GM18526 (cell line): ENCODE data around the gene SERPINA6.

Experiments
- POLR2A ChIP-seq: IDR thresholded peaks from 3 replicates; pipeline ENCODE4 v1.6.1; 2011; ENCODE audit not compliant: insufficient read length; ENCODE audit errors: extremely low read depth

SERPINA6 gene

DNA sequence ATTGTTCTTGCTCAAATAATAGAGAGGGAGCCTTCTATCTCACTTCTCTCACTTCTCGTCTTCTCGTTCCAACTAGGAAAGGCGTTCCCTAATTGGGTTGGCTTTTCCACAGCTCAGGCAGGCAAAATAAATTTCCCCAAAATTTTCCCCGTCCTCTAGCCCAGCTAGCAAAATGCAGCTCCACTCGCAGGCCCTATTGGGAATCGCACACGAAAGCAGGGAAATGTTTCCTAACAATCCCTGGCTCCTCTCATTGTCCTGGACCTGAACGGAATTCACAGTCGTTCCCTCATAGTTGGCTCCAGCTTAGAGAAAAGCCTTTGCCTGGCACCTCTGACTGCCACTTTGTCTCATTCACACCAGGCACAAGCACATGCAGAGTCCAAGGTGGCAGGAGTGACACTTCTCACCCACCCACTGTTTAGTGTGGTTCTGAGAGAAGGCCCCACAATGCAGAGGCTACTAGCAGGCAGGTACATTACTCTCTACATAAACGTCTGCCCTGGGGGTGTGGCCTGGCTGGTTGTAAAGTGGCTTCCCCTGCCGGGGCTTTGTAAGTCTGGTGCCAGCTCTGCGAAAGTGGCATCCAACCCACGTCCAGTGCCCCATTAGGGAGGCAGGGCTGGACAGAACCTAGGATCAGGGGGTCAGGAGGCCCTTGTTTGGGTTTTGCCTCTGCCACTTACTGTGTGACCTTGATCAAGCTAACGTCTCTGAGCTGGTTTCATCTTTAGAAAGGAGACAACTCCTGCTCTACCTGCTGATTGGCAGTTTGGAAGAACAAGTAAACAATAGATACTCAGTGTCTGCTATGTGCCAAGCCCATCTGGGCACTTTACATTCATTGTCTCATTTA, 34.3 kb downstream of the SERPINA6 start:
- no peak for TF ChIP-seq POLR2A

DNA sequence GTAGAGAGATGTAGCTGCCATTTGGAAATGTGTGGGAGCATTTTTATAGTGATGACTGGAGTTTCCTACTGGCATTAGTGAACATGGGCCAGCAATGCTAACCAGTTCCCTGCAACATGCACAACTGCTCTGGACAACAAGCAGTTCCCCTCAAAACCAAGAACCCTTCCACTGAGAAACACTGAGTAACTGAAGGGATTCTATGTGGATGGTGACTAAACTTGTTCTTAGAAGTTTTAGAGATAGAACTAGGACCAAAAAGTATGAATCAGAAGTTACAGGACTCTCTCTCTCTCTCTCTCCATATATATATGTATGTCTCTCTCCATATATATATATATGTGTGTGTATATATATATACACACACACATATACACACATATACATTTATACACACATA, 38.0 kb downstream of the SERPINA6 start:
- TF ChIP-seq POLR2A = no peak

DNA sequence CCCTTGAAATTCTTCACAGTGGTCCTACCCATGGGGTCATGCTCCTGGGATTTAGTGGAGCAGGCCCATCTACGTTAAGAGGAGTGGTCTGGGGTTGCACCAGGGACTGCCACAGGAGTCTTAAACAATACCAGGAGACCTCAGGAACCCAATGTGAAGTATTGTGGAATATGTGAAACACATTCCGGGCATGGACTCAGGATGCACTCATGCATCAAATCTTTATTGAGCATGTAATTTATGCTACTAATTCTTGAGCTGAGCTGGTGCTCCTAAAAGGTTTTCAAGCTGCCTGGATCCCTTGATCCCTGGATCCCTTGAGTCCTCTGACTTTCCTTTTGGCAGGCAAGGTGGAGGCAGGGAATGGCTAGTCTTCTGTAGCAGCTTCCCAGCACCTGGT, 38.9 kb downstream of the SERPINA6 start:
- TF ChIP-seq POLR2A = no peak

DNA sequence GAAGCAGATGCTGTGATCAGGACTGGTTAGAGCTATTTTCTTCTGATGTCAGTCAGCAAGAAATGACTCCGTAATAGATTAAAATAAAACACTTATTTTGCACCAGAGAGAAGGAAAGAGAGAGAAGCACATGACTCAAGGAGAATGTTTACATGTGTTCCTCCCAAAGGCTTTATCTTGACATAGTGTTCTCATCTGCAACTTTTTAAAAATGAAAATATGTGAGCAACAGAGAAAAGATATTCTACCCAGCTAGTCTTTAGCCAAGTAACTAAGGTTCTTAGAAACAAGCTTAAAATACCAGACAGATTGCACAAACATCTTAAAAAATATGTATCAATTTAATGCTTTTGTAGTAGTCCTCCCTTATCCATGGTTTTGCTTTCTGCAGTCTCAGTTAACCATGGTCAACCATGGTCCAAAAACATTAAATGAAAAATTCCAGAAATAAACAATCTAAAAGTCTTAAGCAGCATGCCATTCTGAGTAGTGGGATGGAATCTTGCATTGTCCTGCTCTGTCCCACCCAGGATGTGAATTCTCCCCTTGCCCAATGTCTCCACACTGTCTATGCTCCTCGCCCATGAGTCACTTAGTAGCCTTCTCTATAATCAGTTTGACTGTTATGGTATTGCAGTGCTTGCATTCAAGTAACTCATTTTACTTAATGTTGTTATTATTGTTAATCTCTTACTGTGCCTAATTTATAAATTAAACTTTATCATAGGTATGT, 40.0 kb downstream of the SERPINA6 start:
- no peak for TF ChIP-seq POLR2A

DNA sequence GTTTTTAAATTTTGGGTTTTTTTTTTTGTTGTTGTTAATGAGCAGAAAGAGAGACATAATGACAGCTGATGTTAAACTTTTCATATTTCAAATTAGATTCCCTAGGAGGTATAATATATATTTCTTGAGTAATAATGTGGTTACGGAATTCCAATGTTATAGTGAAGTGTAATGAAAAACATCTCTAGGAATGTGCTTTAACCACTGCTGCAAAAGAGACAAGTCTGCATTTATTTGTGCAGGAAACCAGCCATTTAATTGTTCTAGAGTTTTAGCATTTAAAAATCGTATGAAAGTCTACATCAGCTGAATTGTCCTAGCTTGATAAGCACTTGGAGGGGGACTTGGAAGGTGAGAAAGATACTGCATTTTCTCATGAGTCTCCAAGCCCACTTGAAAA, 44.4 kb downstream of the SERPINA6 start:
- TF ChIP-seq POLR2A = no peak

DNA sequence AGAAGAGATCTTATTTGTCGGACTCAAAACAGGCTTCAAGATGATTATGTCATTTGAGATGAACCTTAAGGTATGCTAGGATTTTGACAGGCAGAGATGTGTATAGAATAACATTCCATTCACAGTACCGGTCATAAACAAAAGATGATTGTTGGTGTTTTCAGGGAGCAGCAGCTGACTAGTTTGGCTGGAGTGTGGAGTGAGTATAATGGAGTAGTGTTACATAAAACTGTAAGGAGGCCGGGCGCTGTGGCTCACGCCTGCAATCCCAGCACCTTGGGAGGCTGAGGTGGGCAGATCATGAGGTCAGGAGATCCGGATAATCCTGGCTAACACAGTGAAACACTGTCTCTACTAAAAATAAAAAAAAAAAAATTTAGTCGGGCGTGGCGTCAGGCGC, 54.0 kb downstream of the SERPINA6 start:
- TF ChIP-seq POLR2A = no peak

DNA sequence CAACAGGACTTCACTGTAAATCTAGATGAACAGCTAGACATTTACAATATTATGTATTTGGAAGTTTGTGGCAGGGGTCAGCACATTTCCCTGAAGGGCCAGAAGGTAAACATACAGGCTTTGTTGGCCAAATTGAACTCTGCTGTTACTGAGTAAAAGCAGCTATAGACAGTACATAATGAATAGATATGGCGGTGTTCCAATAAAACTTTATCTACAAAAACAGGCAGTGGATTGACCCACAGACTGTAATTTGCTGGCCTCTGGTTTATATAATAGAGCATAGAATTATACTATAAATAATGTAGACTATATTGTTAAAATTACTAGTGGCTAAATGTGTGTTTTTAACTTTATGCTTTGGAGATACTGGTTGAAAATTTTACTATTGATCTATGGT, 55.8 kb downstream of the SERPINA6 start:
- TF ChIP-seq POLR2A = no peak
